ENCODE data around the gene OCA2.
"Not testable (repeated sequence)": the region's sequence is repeated elsewhere in the genome, so short reads cannot be mapped to it uniquely, and the experiment has no call there.

OCA2 gene

DNA sequence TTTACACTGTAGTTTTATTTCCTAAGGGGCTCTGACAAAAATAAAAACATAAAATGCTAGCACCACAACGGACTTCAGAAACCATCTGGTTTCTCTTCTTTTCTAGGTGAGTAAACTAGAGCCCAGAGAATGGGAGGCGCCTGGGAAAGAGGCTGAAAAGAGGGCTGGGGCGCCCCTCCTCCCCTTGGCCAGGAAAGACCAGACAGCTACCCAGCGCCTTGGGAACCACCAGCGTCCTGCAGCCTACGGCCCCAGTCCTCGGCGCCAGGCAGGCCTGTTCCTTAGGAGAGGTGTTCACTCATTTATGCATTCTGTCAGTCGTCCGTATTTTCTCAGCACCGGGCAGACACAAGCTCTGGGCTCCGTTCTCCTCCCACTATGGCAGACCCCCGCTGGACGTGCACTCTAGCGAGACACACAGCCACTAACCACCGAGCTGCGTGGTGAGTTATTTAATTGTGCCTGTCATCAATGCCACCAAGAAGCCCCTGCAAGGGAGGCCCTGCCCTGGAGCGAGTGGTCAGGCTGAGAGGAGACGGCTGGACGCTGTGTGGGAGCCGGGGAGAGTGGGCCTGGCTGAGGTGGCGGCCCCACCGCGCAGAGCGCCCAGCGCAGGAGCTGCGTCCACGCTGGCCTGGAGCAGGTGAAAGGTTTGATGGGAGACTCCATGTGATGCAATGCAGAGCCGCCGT lies 294.4 kb downstream of the OCA2 start:
- no peak for DNase-seq

DNA sequence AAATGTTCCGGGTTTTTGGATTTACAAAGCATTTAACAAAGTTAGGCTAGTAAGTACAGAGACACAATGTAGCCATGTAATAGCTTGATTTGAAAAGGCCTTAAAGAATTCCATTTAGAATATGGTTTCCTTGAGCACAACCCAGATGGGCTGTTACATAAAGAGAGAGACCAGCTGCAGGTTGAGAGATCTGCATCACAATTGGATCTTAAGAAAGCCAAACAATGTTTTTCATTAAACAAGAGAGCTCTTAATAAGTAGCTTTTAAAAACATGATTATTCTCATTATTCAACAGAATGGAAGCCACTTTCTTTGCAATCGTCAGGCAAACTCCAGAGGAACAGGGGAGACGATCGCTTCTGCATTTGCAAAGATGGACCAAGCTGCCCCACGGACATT lies 300.3 kb downstream of the OCA2 start:
- DNase-seq: no peak

- DNase-seq: no peak
Observed at GRCh38 chr15:27797765-27798164, 301.4 kb downstream of the OCA2 start.

- DNase-seq: no peak
Observed at GRCh38 chr15:27796405-27797320, 302.5 kb downstream of the OCA2 start.

DNA sequence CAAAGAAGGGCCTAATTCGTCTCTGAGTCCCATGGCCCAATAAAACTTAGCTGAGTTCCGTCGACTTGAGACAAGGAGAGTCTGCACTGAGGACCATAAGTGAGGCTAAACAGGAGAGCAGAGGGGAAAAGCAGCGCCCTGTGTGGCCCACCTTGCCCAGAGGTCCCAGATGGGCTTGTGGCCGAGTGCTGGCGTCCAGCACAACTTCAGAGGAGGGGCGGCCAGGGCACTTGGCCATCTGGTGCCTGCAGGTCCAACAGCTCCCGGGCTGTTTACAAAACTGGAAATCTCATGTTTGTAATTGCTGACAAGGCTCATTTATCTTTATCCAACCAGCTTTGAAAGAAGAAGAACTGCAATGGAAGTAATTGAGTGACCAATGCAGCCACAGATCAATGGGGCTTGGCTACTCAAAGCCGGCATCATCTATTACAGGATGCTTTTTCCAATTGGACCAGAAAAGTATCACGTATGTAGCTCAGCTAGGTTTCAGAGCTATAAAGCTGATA lies 306.3 kb downstream of the OCA2 start:
- no peak for DNase-seq

DNA sequence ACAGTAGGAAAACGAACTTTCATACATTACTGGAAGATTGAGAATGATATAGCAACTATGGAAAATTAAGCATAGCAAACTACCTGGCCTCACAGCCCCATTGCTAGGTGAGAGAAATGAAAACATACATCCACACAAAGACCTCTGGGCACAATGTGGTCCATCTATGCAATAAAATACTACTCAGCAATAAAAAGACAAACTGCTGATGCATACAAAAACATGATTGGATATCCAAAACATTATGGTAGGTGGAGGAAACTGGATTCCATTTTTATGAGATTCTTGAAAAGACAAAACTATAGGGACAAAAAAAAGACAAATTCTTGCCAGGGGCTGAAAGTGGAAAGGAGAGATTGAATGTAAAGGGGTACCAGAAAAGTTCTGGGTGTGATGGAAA lies 308.8 kb downstream of the OCA2 start:
- DNase-seq: no peak

DNA sequence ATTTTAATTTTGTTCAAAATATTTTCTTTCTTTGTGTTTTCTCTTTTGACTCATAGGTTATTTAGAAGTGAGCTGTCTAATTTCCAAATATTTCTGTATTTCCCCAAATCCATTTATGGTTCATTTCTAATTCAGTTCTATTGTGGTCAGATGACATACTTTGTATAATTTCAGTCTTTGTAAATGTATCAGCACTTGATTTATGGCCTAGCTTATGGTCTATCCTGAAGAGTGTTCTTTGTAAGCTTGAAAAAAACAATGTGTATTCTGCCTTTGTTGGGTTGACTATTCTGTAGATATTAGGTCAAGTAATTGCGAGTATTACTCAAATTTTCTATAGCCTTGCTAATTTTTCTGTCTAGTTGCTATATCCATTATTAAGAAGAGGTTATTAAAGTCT lies 311.2 kb downstream of the OCA2 start:
- no peak for DNase-seq

- no peak for DNase-seq
Observed at GRCh38 chr15:27784107-27784506, 315.0 kb downstream of the OCA2 start.

DNA sequence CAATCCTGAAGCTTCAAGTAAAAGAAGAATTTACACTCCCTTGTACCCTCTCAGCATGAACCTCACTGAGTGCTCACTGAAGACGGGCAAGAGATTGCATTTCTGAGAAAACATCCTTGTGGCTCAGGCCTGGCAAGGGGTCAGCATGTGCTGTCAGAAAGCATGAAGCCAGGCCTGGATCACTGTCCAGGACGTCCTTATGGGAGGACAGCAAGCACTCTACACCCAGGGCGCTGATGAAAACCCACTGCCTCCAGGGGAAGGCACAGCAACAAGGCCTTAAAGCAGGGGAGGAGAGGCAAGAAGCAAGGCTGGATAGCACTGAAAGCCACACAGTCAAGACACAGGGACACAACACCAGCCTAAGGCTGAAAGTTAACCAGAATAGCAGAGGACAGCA lies 315.4 kb downstream of the OCA2 start:
- DNase-seq: no peak

DNA sequence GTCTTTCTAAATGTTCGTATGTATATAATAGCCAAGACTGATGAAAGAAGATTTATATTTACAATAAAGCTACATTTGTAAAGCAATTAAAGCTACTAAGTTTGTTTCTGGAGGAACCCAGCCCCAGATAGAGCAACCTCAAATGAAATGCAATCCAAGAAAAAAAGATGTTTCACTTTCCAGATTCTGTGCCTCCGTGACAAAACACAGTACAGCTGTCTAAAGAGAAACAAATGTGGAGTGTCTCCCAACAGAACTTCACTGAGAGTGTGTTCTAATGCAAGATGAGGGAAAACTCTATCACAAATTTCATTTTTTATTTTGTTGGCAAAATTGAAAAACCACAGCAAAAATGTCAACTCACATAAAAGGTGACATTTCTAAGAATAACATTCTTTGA lies 317.0 kb downstream of the OCA2 start:
- no peak for DNase-seq

GRCh38 chr15:27776501-27776900 lies 322.6 kb downstream of the OCA2 start:
- no peak for DNase-seq

DNA sequence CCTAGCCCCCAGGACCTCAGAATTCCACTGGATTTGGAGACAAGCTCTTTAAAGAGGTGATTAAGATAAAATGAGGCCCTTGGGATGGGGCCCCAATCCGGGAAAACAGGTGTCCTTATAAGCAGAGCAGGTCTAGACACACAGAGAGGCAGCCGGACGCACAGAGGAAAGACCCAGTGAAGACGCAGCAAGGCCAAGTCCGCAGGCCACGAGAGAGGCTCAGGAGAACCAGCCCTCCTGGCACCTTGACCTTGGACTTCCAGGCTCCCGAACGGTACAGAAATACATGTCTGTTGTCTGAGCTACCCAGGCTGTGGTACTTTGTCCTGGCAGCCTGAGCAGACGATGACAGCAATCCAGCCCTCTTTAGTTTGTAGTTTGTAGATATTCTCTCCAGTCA lies 324.5 kb downstream of the OCA2 start:
- DNase-seq: no peak

- no peak for DNase-seq
Observed at GRCh38 chr15:27774191-27774590, 324.9 kb downstream of the OCA2 start.

- DNase-seq: no peak
Observed at GRCh38 chr15:27771892-27772291, 327.2 kb downstream of the OCA2 start.

DNA sequence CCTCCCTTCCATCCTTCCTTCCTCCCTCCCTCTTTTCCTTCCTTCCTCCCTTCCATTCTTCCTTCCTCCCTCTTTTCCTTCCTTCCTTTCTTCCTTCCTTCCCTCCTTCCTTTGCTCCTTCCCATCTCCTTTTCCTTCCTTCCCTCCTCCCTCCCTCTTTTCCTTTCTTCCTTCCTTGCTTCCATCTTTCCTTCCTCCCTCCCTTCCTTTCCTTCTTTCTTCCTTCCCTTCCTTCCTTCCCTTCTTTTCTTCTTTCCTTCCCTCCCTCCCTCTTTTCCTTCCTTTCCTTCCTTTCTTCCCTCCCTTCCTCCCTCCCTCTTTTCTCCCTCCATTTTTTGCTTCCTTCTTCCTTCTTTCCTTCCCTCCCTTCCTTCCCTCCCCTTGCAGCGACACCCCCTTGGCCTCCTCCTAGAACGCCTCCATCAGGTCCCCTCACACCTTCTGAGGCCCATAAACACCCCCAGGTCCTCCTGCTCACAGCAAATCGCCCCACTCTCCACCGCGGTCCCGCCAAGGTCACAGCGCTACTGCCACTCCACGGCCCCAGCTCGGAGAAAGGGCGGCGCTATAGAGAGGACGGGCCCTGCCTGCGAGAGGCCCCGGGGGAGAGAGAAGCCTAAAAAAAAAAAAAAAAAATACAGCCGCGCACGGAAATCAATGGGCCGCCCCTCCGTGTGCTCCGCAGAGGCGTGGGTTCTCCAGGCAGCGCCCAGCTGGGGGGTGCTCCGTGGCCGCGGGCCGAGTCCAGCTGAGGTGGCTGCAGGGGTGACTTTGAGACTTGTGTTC lies 328.2 kb downstream of the OCA2 start:
- DNase-seq: no peak

- no peak for DNase-seq
Observed at GRCh38 chr15:27770086-27770607, 329.0 kb downstream of the OCA2 start.

GRCh38 chr15:27769652-27770051 lies 329.5 kb downstream of the OCA2 start:
- no peak for DNase-seq

- no peak for DNase-seq
Observed at GRCh38 chr15:27768732-27769475, 330.2 kb downstream of the OCA2 start.

- no peak for DNase-seq
Observed at GRCh38 chr15:27767918-27768640, 331.0 kb downstream of the OCA2 start.

GRCh38 chr15:27767430-27767829 lies 331.7 kb downstream of the OCA2 start:
- DNase-seq: not testable (repeated sequence)

DNA sequence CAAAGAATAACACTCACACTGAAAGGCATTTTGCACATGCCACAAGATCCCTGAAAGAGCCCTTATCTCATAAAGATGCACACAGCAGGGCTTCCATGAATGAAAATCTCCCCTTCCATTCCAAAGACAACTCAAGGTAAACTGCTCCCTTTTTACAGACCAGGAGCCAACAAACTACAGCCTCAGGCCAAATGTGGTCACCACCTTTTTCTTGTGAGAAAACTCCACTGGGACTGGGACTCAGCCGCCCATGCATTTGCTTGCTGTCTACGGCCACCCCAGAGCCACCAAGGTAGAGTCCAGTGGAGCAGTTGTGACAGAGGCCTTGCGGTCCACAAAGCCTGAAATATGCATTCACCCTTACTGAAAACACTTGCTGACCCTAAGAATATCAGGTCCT lies 334.8 kb downstream of the OCA2 start:
- no peak for DNase-seq

- DNase-seq: no peak
Observed at GRCh38 chr15:27763514-27763913, 335.6 kb downstream of the OCA2 start.

All from CD4-positive, alpha-beta T cell treated with Interleukin-4 for 1 hour (primary cell).